ENCODE measurements around the gene TRIP12.
"Not testable (repeated sequence)": the region's sequence is repeated elsewhere in the genome, so short reads cannot be mapped to it uniquely, and the experiment has no call there.

Gene TRIP12

GRCh38 chr2:229920011-229920641 is 1.7 kb downstream of the TRIP12 start:
- no peak for DNase-seq (ENCODE audit: low read depth, low spot score)

GRCh38 chr2:229917793-229918192 is 4.0 kb downstream of the TRIP12 start:
- DNase-seq (ENCODE audit: low read depth, low spot score): no peak

DNA sequence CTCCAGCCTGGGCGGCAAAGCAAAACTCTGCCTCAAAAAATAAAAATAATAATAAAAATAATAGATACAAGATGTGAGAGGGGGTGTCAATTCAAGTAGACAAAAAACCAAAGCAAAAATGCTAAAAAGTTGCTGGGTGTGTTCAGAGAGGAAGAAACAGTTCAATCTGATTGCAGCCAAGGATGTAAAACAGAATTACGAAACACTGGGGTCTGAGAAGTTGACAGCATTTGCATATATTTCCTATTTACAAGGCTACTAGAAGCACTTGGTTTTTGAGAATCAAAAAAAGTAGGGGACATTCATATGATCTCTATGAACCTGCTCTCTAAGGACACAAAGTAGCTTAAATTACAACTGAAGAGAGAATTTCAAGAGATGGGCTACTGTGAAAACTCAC is 7.6 kb downstream of the TRIP12 start:
- no peak for DNase-seq (ENCODE audit: low read depth, low spot score)

- DNase-seq (ENCODE audit: low read depth, low spot score): no peak
These were observed 10.9 kb downstream of the TRIP12 start for GRCh38 chr2:229910832-229911412.

- no peak for DNase-seq (ENCODE audit: low read depth, low spot score)
These were observed 11.5 kb downstream of the TRIP12 start for GRCh38 chr2:229910147-229910831.

- DNase-seq (ENCODE audit: low read depth, low spot score): no peak
These were observed 12.7 kb downstream of the TRIP12 start for GRCh38 chr2:229909090-229909489.

GRCh38 chr2:229905601-229906000 is 16.2 kb downstream of the TRIP12 start:
- no peak for DNase-seq (ENCODE audit: low read depth, low spot score)

DNA sequence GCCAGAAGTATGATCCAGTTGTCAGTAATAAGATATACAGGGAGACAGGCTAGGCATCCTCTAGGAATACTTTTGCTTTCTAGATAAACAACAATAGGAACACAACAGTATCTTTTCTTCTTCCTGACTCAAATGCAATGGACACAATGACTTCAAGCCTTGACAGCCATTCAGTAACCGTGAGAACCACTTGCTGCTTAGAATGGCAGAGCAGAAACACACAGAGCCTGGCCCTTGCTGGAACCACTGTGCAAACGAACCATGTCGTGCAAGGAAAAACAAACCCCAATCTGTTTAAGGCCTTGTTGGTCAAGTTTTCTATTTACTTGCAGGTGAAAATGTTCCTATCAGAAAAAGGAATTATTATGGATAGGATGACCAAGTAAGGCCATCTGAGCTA is 18.8 kb downstream of the TRIP12 start:
- DNase-seq (ENCODE audit: low read depth, low spot score): no peak

DNA sequence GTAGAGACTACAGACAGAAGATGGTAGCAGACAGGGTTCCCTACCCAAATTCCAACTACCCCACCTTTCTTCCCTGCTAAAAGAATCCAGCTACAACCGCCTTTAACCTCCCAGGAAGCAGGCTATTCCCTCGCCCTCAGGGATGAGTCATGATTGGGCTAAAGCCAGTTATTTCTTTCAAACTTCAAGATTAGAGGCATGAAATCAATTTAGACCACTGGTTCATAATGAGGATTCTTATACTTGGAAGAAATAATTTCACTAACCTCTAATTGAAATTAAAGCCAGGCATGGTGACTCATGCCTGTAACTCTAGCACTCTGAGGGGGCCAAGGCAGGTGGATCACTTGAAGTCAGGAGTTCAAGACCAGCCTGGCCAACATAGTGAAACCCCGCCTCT is 20.0 kb downstream of the TRIP12 start:
- DNase-seq (ENCODE audit: low read depth, low spot score): no peak

- not testable (repeated sequence) for DNase-seq (ENCODE audit: low read depth, low spot score)
These were observed 21.3 kb downstream of the TRIP12 start for GRCh38 chr2:229900514-229900913.

DNA sequence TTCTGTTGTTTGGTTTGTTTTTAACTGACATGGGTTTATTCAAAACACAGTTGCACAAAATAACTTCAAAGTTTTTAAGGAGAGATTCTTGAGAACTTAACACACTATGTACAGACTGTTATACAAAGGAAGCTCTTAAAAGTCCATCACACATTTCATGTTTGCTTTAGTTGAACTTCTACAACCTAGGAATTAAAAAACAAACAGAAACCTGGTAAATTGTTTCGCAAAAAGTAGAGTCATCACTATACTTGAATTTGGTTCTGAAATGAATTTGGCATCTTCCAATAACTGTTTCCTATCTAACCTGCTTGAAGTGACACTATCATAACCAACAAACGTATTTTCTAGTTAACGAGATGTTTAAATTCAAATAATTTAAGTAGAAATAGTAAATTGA is 21.8 kb downstream of the TRIP12 start:
- no peak for DNase-seq (ENCODE audit: low read depth, low spot score)

GRCh38 chr2:229899604-229900003 is 22.2 kb downstream of the TRIP12 start:
- DNase-seq (ENCODE audit: low read depth, low spot score): no peak

DNA sequence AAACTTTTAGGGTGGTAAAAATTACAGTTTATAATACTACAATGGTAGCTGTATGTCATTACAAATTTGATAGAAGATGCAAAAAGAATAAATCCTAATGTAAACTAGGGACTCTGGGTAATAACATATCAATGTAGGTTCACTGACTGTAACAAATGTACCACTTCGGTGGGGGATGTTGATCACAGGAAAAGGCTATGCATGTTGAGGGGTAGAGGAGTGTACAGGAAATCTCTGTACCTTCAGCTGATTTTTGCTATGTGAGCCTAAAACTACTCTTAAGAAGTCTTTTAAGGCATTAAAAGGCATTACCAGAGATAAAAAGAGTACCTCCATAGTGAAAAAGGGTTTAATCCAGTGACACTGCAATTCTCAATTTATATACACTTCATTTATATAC is 25.0 kb downstream of the TRIP12 start:
- DNase-seq (ENCODE audit: low read depth, low spot score): no peak

DNA sequence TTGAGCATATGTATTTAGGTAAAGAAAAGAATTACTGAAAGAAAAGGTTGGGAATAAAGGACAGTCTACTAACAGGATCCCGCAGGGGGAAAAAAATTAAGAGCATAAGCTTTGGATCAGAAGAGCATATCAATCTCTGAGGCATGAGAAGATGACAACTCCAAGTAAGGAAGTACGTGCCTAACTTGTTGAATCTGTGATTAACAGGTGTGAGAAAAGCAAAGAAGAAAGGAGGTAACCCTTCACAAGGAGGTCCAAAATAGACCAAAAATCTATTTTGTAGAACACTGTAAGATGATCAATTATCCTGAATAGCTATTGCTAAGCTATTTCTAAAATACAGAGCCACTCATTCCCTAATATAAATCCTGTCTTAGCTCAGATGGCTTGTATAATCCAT is 32.8 kb downstream of the TRIP12 start:
- no peak for DNase-seq (ENCODE audit: low read depth, low spot score)

- no peak for DNase-seq (ENCODE audit: low read depth, low spot score)
These were observed 33.8 kb downstream of the TRIP12 start for GRCh38 chr2:229888031-229888430.

GRCh38 chr2:229887441-229887840 is 34.4 kb downstream of the TRIP12 start:
- DNase-seq (ENCODE audit: low read depth, low spot score): no peak

- no peak for DNase-seq (ENCODE audit: low read depth, low spot score)
These were observed 36.8 kb downstream of the TRIP12 start for GRCh38 chr2:229884775-229885699.

DNA sequence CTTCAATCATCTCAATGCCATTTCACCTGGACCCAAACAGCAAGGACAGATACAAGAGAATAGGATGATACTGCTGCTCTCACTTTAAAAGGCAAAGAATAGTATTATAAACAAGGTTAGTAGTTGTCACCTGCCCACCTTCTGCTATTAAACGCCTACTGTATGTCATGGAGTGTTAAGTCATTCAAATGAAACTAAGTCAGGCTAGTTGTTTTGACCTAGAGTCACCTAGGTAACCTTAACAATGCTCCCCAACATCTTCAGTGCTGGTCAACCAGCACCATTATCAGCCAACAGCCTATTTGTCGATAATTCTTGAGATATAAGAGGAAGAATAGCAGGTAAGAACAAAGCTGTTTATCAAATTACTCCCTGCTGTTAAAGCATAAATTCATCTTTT is 39.2 kb downstream of the TRIP12 start:
- DNase-seq (ENCODE audit: low read depth, low spot score): no peak

DNA sequence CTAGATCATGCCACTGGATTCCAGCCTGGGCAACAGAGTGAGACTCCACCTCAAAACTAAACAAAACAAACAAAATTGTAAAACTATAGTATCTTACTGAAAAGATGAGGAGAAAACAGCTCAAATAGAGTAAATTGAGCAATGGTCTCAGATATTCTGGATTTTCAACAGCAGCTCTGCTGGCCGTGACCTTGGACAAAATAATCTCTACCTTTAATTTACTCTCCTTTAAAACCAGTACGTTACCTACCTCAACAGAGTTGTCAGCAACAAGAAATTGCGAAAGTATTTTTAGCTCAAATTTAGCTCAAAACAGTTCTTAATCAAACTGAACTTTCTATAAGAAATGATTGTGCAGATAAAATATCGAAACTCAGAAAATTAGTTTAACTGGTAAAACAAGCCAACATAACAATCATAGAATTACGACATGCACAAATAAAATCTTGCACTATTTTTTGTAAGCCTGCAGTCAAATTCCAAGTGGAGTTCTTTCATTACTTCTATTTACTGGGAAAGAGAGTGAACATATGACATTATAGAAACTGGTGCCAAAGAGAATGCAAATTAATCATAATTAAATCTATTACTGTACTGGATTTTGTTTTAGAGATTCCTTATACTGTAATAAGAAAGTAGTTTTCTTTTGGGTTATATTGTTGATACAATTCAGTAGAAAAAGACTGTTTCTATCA is 40.8 kb downstream of the TRIP12 start:
- DNase-seq (ENCODE audit: low read depth, low spot score): no peak

- no peak for DNase-seq (ENCODE audit: low read depth, low spot score)
These were observed 42.4 kb downstream of the TRIP12 start for GRCh38 chr2:229879191-229879950.

- DNase-seq (ENCODE audit: low read depth, low spot score): no peak
These were observed 46.3 kb downstream of the TRIP12 start for GRCh38 chr2:229875549-229875948.
